ENCODE data around the gene LAMA2. TPM values are rescaled to one million over a fixed set of nuclear protein-coding genes. Genes with fewer than 3 reads are reported as not detected.

The LAMA2 gene
- total and polyA plus RNA-seq, 2 donors from 2014 or later, result 2.2 to 20.8 TPM

DNA sequence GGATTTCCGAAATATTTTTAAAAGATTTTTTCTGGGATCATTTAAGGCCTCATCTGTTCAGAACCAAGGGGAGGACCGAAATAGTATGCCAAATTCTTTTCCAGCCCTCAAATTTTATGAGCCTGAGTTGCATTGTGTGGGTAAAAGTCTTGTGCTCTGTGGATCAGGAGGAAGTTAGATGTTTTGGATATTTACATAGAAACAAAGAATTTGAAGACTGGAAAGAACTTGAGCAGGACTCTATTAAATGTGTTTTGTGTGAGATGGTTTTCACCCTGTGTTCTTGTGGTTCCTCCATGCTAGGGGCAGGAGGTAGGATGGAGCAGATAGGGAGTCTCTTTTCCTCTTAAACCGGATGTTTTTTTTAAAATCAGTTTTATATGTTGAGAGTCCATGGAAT, 329.1 kb downstream of the LAMA2 start:
- H3K9me3 ChIP-seq (ENCODE audit: control insufficient read depth in 2 of 3, insufficient read depth in 1 of 3, low read length in 3 of 3), result no peaks in the 10 kb centered on the region
- H3K4me1 ChIP-seq (ENCODE audit: control insufficient read depth in 2 of 3, insufficient read depth in 2 of 3, low read depth in 1 of 3, low read length in 3 of 3), result no peaks in the 10 kb centered on the region
- no peak for FAIRE-seq
- H3K27ac ChIP-seq (ENCODE audit: low read depth in 2 of 2, low read length in 2 of 2), result no peak overlapping the region
- TF ChIP-seq, protein P1, sequence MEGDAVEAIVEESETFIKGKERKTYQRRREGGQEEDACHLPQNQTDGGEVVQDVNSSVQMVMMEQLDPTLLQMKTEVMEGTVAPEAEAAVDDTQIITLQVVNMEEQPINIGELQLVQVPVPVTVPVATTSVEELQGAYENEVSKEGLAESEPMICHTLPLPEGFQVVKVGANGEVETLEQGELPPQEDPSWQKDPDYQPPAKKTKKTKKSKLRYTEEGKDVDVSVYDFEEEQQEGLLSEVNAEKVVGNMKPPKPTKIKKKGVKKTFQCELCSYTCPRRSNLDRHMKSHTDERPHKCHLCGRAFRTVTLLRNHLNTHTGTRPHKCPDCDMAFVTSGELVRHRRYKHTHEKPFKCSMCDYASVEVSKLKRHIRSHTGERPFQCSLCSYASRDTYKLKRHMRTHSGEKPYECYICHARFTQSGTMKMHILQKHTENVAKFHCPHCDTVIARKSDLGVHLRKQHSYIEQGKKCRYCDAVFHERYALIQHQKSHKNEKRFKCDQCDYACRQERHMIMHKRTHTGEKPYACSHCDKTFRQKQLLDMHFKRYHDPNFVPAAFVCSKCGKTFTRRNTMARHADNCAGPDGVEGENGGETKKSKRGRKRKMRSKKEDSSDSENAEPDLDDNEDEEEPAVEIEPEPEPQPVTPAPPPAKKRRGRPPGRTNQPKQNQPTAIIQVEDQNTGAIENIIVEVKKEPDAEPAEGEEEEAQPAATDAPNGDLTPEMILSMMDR (IDR thresholded peaks at IDR 0.05; ENCODE audit: borderline replicate concordance, extremely low read depth, insufficient read depth), result no peak
- intact Hi-C loops (cut with DNase I), result no loop called here
- no peak overlapping the region for H3K9ac ChIP-seq (ENCODE audit: low read length in 3 of 3)
- no peaks in the 10 kb centered on the region for H3K27me3 ChIP-seq (ENCODE audit: control insufficient read depth, insufficient read depth, low read length)
- DNase-seq, result peak in 1 of 5 donors; percentile 19
- no peak overlapping the region for H3K4me3 ChIP-seq (ENCODE audit: low read length in 3 of 3)
- no peaks in the 10 kb centered on the region for H3K36me3 ChIP-seq (ENCODE audit: control insufficient read depth in 2 of 3, insufficient read depth in 3 of 3, low read length in 3 of 3)

DNA sequence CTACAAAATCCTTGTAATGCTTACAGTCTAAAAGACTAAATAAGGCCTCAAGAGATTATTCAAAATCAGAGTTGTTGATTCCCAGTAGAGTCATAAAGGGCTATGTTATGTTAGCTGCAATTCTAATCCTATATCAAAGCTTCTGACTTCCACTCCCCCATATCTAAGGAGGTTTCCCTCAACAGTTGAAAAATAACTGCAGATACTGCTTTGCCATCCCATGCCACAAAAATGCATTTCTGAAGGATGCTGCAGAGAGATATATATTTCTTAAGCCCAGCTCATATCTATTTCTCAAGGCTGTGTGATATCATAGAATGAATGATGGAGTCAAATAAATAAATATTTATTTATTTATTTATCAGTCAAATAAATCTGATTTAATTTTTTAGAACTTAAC, 332.3 kb downstream of the LAMA2 start:
- Histone ChIP-seq H3K4me1 (ENCODE audit: control insufficient read depth in 2 of 3, insufficient read depth in 2 of 3, low read depth in 1 of 3, low read length in 3 of 3) (no peaks in the 10 kb centered on the region), H3K27me3 (ENCODE audit: control insufficient read depth, insufficient read depth, low read length) (no peaks in the 10 kb centered on the region), H3K9me3 (ENCODE audit: control insufficient read depth in 2 of 3, insufficient read depth in 1 of 3, low read length in 3 of 3) (no peaks in the 10 kb centered on the region), H3K9ac (ENCODE audit: low read length in 3 of 3) (no peak overlapping the region), H3K27ac (ENCODE audit: low read depth in 2 of 2, low read length in 2 of 2) (no peak overlapping the region), H3K4me3 (ENCODE audit: low read length in 3 of 3) (no peak overlapping the region), H3K36me3 (ENCODE audit: control insufficient read depth in 2 of 3, insufficient read depth in 3 of 3, low read length in 3 of 3) (no peaks in the 10 kb centered on the region)
- FAIRE-seq (no peak), DNase-seq (no peak)
- intact Hi-C loops (cut with DNase I), result no loop called here
- TF ChIP-seq, protein P1 (IDR thresholded peaks at IDR 0.05; ENCODE audit: borderline replicate concordance, extremely low read depth, insufficient read depth), result no peak

DNA sequence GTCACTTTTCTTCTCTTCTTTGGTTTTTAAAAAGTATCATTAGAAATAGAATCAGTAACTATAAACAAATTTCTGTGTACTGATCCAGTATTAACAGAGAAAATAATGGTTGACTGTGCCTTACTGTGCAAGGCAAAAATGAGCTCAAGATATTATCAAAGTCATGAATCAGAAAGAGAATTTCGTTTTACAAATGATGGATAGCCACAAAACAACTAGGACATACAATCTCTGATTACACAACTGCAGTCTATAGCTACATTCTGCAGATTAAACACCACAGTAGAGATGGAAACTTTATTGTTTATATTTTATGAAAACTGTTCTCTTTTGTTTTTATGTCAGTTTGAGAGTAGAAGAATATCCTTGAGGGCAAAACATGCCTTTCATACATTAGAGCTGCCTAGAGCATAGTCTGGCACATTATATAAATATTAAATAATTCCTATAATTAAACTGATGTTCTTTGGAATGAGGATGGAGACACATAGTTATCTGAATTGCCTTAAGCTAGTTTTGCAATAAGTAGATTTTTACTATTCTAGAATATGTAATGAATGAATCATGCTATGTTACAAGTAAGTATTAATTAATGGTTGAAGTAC, 333.1 kb downstream of the LAMA2 start:
- H3K4me3 ChIP-seq (ENCODE audit: low read length in 3 of 3), result no peak overlapping the region
- TF ChIP-seq, protein P1 (IDR thresholded peaks at IDR 0.05; ENCODE audit: borderline replicate concordance, extremely low read depth, insufficient read depth), result no peak
- no peaks in the 10 kb centered on the region for H3K36me3 ChIP-seq (ENCODE audit: control insufficient read depth in 2 of 3, insufficient read depth in 3 of 3, low read length in 3 of 3)
- H3K9me3 ChIP-seq (ENCODE audit: control insufficient read depth in 2 of 3, insufficient read depth in 1 of 3, low read length in 3 of 3), result no peaks in the 10 kb centered on the region
- no peaks in the 10 kb centered on the region for H3K4me1 ChIP-seq (ENCODE audit: control insufficient read depth in 2 of 3, insufficient read depth in 2 of 3, low read depth in 1 of 3, low read length in 3 of 3)
- no peak for FAIRE-seq
- H3K27me3 ChIP-seq (ENCODE audit: control insufficient read depth, insufficient read depth, low read length), result no peaks in the 10 kb centered on the region
- no peak for DNase-seq
- intact Hi-C loops (cut with DNase I), result no loop called here
- no peak overlapping the region for H3K9ac ChIP-seq (ENCODE audit: low read length in 3 of 3)
- H3K27ac ChIP-seq (ENCODE audit: low read depth in 2 of 2, low read length in 2 of 2), result no peak overlapping the region

DNA sequence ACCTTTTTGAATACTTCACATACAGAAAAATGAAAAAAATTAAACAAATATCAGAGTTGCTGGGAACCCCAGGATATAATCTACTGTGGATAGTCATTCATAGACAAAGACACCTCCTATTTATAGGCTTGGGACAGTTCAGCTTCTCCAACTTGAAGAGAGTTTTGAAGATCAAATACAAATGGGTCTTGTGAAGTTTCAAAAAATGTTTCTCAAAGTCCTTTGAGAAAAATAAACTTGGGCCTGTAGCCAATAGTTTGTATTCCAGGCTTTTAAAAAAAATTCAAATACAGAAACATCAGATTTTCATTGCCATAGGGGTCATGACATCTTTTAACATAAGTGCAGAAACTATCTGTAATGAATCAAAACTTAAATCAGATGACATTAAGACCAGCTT, 334.8 kb downstream of the LAMA2 start:
- no peaks in the 10 kb centered on the region for H3K9me3 ChIP-seq (ENCODE audit: control insufficient read depth in 2 of 3, insufficient read depth in 1 of 3, low read length in 3 of 3)
- H3K9ac ChIP-seq (ENCODE audit: low read length in 3 of 3), result no peak overlapping the region
- H3K27ac ChIP-seq (ENCODE audit: low read depth in 2 of 2, low read length in 2 of 2), result no peak overlapping the region
- H3K36me3 ChIP-seq (ENCODE audit: control insufficient read depth in 2 of 3, insufficient read depth in 3 of 3, low read length in 3 of 3), result no peaks in the 10 kb centered on the region
- H3K4me1 ChIP-seq (ENCODE audit: control insufficient read depth in 2 of 3, insufficient read depth in 2 of 3, low read depth in 1 of 3, low read length in 3 of 3), result no peaks in the 10 kb centered on the region
- FAIRE-seq (no peak), DNase-seq (no peak)
- TF ChIP-seq, protein P1 (IDR thresholded peaks at IDR 0.05; ENCODE audit: borderline replicate concordance, extremely low read depth, insufficient read depth), result no peak
- H3K27me3 ChIP-seq (ENCODE audit: control insufficient read depth, insufficient read depth, low read length), result no peaks in the 10 kb centered on the region
- H3K4me3 ChIP-seq (ENCODE audit: low read length in 3 of 3), result no peak overlapping the region
- intact Hi-C loops (cut with DNase I), result no loop called here

All from kidney (tissue), 14 donors.